ENCODE results near the gene MORF4L2. TPM values are rescaled to one million over a fixed set of nuclear protein-coding genes. Genes with fewer than 3 reads are reported as not detected.

The MORF4L2 gene
- total and polyA plus RNA-seq, 2 of the 8 experiments (the other 6 are each of a cell fraction or from before 2014, with no cell fraction given): 235 to 373 TPM

- no peak for TF ChIP-seq FOSL1 (IDR thresholded peaks at IDR 0.05; ENCODE audit: insufficient read depth, low read depth, low read length)
- no peak for TF ChIP-seq SP1 (IDR thresholded peaks at IDR 0.05; ENCODE audit: low read depth, low read length)
- TF ChIP-seq ZNF274 (IDR thresholded peaks at IDR 0.05; ENCODE audit: borderline replicate concordance, extremely low read depth, low read length): no peak
- TF ChIP-seq CHD1 (IDR thresholded peaks at IDR 0.05; ENCODE audit: low read depth, low read length): no peak
- TF ChIP-seq SAP30 (IDR thresholded peaks at IDR 0.05; ENCODE audit: insufficient read depth, insufficient replicate concordance, low read length): no peak
- TF ChIP-seq, protein P1, sequence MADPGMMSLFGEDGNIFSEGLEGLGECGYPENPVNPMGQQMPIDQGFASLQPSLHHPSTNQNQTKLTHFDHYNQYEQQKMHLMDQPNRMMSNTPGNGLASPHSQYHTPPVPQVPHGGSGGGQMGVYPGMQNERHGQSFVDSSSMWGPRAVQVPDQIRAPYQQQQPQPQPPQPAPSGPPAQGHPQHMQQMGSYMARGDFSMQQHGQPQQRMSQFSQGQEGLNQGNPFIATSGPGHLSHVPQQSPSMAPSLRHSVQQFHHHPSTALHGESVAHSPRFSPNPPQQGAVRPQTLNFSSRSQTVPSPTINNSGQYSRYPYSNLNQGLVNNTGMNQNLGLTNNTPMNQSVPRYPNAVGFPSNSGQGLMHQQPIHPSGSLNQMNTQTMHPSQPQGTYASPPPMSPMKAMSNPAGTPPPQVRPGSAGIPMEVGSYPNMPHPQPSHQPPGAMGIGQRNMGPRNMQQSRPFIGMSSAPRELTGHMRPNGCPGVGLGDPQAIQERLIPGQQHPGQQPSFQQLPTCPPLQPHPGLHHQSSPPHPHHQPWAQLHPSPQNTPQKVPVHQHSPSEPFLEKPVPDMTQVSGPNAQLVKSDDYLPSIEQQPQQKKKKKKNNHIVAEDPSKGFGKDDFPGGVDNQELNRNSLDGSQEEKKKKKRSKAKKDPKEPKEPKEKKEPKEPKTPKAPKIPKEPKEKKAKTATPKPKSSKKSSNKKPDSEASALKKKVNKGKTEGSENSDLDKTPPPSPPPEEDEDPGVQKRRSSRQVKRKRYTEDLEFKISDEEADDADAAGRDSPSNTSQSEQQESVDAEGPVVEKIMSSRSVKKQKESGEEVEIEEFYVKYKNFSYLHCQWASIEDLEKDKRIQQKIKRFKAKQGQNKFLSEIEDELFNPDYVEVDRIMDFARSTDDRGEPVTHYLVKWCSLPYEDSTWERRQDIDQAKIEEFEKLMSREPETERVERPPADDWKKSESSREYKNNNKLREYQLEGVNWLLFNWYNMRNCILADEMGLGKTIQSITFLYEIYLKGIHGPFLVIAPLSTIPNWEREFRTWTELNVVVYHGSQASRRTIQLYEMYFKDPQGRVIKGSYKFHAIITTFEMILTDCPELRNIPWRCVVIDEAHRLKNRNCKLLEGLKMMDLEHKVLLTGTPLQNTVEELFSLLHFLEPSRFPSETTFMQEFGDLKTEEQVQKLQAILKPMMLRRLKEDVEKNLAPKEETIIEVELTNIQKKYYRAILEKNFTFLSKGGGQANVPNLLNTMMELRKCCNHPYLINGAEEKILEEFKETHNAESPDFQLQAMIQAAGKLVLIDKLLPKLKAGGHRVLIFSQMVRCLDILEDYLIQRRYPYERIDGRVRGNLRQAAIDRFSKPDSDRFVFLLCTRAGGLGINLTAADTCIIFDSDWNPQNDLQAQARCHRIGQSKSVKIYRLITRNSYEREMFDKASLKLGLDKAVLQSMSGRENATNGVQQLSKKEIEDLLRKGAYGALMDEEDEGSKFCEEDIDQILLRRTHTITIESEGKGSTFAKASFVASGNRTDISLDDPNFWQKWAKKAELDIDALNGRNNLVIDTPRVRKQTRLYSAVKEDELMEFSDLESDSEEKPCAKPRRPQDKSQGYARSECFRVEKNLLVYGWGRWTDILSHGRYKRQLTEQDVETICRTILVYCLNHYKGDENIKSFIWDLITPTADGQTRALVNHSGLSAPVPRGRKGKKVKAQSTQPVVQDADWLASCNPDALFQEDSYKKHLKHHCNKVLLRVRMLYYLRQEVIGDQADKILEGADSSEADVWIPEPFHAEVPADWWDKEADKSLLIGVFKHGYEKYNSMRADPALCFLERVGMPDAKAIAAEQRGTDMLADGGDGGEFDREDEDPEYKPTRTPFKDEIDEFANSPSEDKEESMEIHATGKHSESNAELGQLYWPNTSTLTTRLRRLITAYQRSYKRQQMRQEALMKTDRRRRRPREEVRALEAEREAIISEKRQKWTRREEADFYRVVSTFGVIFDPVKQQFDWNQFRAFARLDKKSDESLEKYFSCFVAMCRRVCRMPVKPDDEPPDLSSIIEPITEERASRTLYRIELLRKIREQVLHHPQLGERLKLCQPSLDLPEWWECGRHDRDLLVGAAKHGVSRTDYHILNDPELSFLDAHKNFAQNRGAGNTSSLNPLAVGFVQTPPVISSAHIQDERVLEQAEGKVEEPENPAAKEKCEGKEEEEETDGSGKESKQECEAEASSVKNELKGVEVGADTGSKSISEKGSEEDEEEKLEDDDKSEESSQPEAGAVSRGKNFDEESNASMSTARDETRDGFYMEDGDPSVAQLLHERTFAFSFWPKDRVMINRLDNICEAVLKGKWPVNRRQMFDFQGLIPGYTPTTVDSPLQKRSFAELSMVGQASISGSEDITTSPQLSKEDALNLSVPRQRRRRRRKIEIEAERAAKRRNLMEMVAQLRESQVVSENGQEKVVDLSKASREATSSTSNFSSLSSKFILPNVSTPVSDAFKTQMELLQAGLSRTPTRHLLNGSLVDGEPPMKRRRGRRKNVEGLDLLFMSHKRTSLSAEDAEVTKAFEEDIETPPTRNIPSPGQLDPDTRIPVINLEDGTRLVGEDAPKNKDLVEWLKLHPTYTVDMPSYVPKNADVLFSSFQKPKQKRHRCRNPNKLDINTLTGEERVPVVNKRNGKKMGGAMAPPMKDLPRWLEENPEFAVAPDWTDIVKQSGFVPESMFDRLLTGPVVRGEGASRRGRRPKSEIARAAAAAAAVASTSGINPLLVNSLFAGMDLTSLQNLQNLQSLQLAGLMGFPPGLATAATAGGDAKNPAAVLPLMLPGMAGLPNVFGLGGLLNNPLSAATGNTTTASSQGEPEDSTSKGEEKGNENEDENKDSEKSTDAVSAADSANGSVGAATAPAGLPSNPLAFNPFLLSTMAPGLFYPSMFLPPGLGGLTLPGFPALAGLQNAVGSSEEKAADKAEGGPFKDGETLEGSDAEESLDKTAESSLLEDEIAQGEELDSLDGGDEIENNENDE (IDR thresholded peaks at IDR 0.05; ENCODE audit: insufficient replicate concordance, low read length): no peak
Observed at GRCh38 chrX:103733017-103733416, 46.5 kb upstream of the MORF4L2 start (continued).
